Measurements from ENCODE around the gene CD72.
"Not testable (repeated sequence)": the region's sequence is repeated elsewhere in the genome, so short reads cannot be mapped to it uniquely, and the experiment has no call there.

DNA sequence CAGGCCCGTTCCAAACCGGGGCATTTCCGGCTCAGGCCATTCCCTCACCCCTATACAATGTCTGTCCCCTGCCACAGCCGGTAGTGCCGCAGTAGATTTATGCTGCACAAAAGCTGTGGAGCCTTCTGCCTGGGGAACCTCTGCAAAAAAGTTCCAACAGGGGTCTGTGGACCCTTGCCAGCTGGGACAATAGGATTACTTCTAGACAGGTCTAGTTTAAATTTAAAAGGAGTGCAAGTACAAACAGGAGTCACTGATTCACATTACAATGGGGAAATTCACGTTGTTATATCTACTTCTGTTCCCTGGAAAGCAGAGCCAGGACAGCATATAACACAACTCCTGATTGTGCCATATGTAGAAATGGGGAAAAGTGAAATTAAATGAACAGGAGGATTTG lies 34.7 kb downstream of the CD72 start:
- TF ChIP-seq, protein P1, sequence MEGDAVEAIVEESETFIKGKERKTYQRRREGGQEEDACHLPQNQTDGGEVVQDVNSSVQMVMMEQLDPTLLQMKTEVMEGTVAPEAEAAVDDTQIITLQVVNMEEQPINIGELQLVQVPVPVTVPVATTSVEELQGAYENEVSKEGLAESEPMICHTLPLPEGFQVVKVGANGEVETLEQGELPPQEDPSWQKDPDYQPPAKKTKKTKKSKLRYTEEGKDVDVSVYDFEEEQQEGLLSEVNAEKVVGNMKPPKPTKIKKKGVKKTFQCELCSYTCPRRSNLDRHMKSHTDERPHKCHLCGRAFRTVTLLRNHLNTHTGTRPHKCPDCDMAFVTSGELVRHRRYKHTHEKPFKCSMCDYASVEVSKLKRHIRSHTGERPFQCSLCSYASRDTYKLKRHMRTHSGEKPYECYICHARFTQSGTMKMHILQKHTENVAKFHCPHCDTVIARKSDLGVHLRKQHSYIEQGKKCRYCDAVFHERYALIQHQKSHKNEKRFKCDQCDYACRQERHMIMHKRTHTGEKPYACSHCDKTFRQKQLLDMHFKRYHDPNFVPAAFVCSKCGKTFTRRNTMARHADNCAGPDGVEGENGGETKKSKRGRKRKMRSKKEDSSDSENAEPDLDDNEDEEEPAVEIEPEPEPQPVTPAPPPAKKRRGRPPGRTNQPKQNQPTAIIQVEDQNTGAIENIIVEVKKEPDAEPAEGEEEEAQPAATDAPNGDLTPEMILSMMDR (IDR thresholded peaks at IDR 0.05), result not testable (repeated sequence)
- TF ChIP-seq EZH2phosphoT487, EZH2 (IDR thresholded peaks at IDR 0.05): not testable (repeated sequence)

Measured in neural progenitor cell (in vitro differentiated cells).